Effector memory CD8-positive, alpha-beta T cell (primary cell): ENCODE results near the gene PRKACB.

Experiments used
- ATAC-seq: fragments of 150-1000 bp; cut with Tn5 transposase; replicated peaks from 2 replicates; pipeline ENCODE4 v1.10.0; 2021; ENCODE audit warnings: mild to moderate bottlenecking, moderate library complexity
- DNase-seq, 3 experiments: peaks; one replicate each; pipeline ENCODE4 v3.0.0; 2021
- H3K27ac Mint-ChIP-seq, 2 donors: one replicate each; pipeline ENCODE4 v1.8.0; 2022; ENCODE audit warnings: mild to moderate bottlenecking in 2 of 2, mixed read lengths in 2 of 2, moderate library complexity in 2 of 2
- H3K27me3 Mint-ChIP-seq, 2 donors: one replicate each; pipeline ENCODE4 v1.8.0; 2022; ENCODE audit warnings: mixed read lengths in 2 of 2
- H3K36me3 Mint-ChIP-seq: one replicate; pipeline ENCODE4 v1.8.0; 2022; ENCODE audit warnings: mild to moderate bottlenecking, moderate library complexity, mixed read lengths; ENCODE audit not compliant: insufficient read depth
- H3K4me1 Mint-ChIP-seq, 2 donors: one replicate each; pipeline ENCODE4 v1.8.0; 2022; ENCODE audit warnings: low read depth in 2 of 2, mixed read lengths in 2 of 2
- H3K4me3 Mint-ChIP-seq, 2 donors: one replicate each; pipeline ENCODE4 v1.8.0; 2022; ENCODE audit warnings: mild to moderate bottlenecking in 2 of 2, mixed read lengths in 2 of 2, moderate library complexity in 2 of 2
- H3K9me3 Mint-ChIP-seq, 2 donors: one replicate each; pipeline ENCODE4 v1.8.0; 2022; ENCODE audit warnings: mixed read lengths in 2 of 2

The PRKACB gene

GRCh38 chr1:84133479-84133878 lies 10.6 kb upstream of the PRKACB start:
- no peaks in the 10 kb centered on the region for H3K36me3 Mint-ChIP-seq
- no peak for DNase-seq

GRCh38 chr1:84135341-84135740 lies 8.7 kb upstream of the PRKACB start:
- ATAC-seq: no peak
- Mint-ChIP-seq H3K27me3 (no peaks in the 10 kb centered on the region), H3K4me1 (no peaks in the 10 kb centered on the region)

More at GRCh38 chr1:84133479-84133878, 10.6 kb upstream of the PRKACB start:
- Mint-ChIP-seq H3K27me3 (no peaks in the 10 kb centered on the region), H3K4me1 (no peaks in the 10 kb centered on the region), H3K9me3 (no peaks in the 10 kb centered on the region), H3K4me3 (no peak overlapping the region), H3K27ac (no peak overlapping the region)
- ATAC-seq: no peak

GRCh38 chr1:84141182-84142003 lies 2.7 kb upstream of the PRKACB start:
- Mint-ChIP-seq H3K36me3 (peaks cover 10% of the 10 kb centered on the region), H3K4me3 (no peak overlapping the region), H3K9me3 (no peaks in the 10 kb centered on the region), H3K4me1 (peaks cover 8% of the 10 kb centered on the region in 2 donors), H3K27ac (no peak overlapping the region), H3K27me3 (no peaks in the 10 kb centered on the region)
- ATAC-seq (no peak), DNase-seq (no peak)

More at GRCh38 chr1:84135341-84135740, 8.7 kb upstream of the PRKACB start:
- Mint-ChIP-seq H3K27ac (no peak overlapping the region), H3K36me3 (no peaks in the 10 kb centered on the region), H3K4me3 (no peak overlapping the region), H3K9me3 (no peaks in the 10 kb centered on the region)
- DNase-seq: no peak

GRCh38 chr1:84145068-84145467 lies 997 bp downstream of the PRKACB start:
- DNase-seq (peak in 1 of 3 experiments; percentile 9), ATAC-seq (peak; percentile 45)
- H3K36me3 Mint-ChIP-seq: peaks cover 14% of the 10 kb centered on the region
- no peaks in the 10 kb centered on the region for H3K9me3 Mint-ChIP-seq
- H3K4me1 Mint-ChIP-seq: peaks cover 16 to 22% of the 10 kb centered on the region in 2 donors
- peak overlapping the region; percentile 94 to 97 for H3K27ac Mint-ChIP-seq
- H3K4me3 Mint-ChIP-seq: peak overlapping the region; percentile 87 to 94
- no peaks in the 10 kb centered on the region for H3K27me3 Mint-ChIP-seq

GRCh38 chr1:84146411-84147032 lies 2.5 kb downstream of the PRKACB start:
- Mint-ChIP-seq H3K27me3 (no peaks in the 10 kb centered on the region), H3K27ac (peak overlapping the region; percentile 94 to 97)

GRCh38 chr1:84148758-84149157 lies 4.7 kb downstream of the PRKACB start:
- Mint-ChIP-seq H3K27me3 (no peaks in the 10 kb centered on the region), H3K4me3 (peak overlapping the region in 1 of 2 donors; percentile 94), H3K27ac (peak overlapping the region in 1 of 2 donors; percentile 35), H3K9me3 (no peaks in the 10 kb centered on the region), H3K4me1 (peaks cover 34 to 54% of the 10 kb centered on the region in 2 donors), H3K36me3 (peaks cover 19% of the 10 kb centered on the region)
- ATAC-seq (no peak), DNase-seq (no peak)

More at GRCh38 chr1:84146411-84147032, 2.5 kb downstream of the PRKACB start:
- Mint-ChIP-seq H3K4me1 (peaks cover 21 to 32% of the 10 kb centered on the region in 2 donors), H3K9me3 (no peaks in the 10 kb centered on the region), H3K36me3 (peaks cover 18% of the 10 kb centered on the region), H3K4me3 (peak overlapping the region; percentile 87 to 94)
- ATAC-seq (no peak), DNase-seq (no peak)

GRCh38 chr1:84152649-84153056 lies 8.6 kb downstream of the PRKACB start:
- peak overlapping the region; percentile 7 to 84 for H3K27ac Mint-ChIP-seq
- H3K9me3 Mint-ChIP-seq: no peaks in the 10 kb centered on the region
- peak overlapping the region; percentile 29 to 51 for H3K4me3 Mint-ChIP-seq
- peaks cover 12% of the 10 kb centered on the region for H3K36me3 Mint-ChIP-seq
- no peaks in the 10 kb centered on the region for H3K27me3 Mint-ChIP-seq
- DNase-seq (no peak), ATAC-seq (peak; percentile 51)
- H3K4me1 Mint-ChIP-seq: peaks cover 47 to 75% of the 10 kb centered on the region in 2 donors

GRCh38 chr1:84155517-84155916 lies 11.4 kb downstream of the PRKACB start:
- H3K4me1 Mint-ChIP-seq: peaks cover 50 to 89% of the 10 kb centered on the region in 2 donors
- H3K9me3 Mint-ChIP-seq: no peaks in the 10 kb centered on the region
- no peaks in the 10 kb centered on the region for H3K27me3 Mint-ChIP-seq
- DNase-seq (no peak), ATAC-seq (no peak)
- peak overlapping the region; percentile 62 to 88 for H3K27ac Mint-ChIP-seq
- H3K36me3 Mint-ChIP-seq: peaks cover 8% of the 10 kb centered on the region
- H3K4me3 Mint-ChIP-seq: peak overlapping the region; percentile 51 to 76

GRCh38 chr1:84156210-84156621 lies 12.1 kb downstream of the PRKACB start:
- ATAC-seq (peak; percentile 61), DNase-seq (no peak)
- peak overlapping the region; percentile 51 to 76 for H3K4me3 Mint-ChIP-seq
- H3K36me3 Mint-ChIP-seq: peaks cover 4% of the 10 kb centered on the region
- H3K9me3 Mint-ChIP-seq: no peaks in the 10 kb centered on the region
- peaks cover 51 to 89% of the 10 kb centered on the region in 2 donors for H3K4me1 Mint-ChIP-seq
- H3K27ac Mint-ChIP-seq: peak overlapping the region; percentile 62 to 88
- H3K27me3 Mint-ChIP-seq: no peaks in the 10 kb centered on the region

- Mint-ChIP-seq H3K4me3 (peak overlapping the region; percentile 14 to 76), H3K36me3 (peaks cover 4% of the 10 kb centered on the region), H3K27ac (peak overlapping the region; percentile 57 to 89), H3K27me3 (no peaks in the 10 kb centered on the region), H3K4me1 (peaks cover 44 to 85% of the 10 kb centered on the region in 2 donors), H3K9me3 (no peaks in the 10 kb centered on the region)
- no peak for ATAC-seq
- no peak for DNase-seq
These were observed 15.6 kb downstream of the PRKACB start for GRCh38 chr1:84159533-84160240.

- Mint-ChIP-seq H3K4me3 (peak overlapping the region in 1 of 2 donors; percentile 72), H3K27ac (peak overlapping the region in 1 of 2 donors; percentile 24), H3K4me1 (peaks cover 37 to 73% of the 10 kb centered on the region in 2 donors), H3K36me3 (peaks cover 4% of the 10 kb centered on the region), H3K27me3 (no peaks in the 10 kb centered on the region), H3K9me3 (no peaks in the 10 kb centered on the region)
- ATAC-seq (no peak), DNase-seq (no peak)
These were observed 18.2 kb downstream of the PRKACB start for GRCh38 chr1:84162295-84162694.

GRCh38 chr1:84163123-84163931 lies 19.3 kb downstream of the PRKACB start:
- no peaks in the 10 kb centered on the region for H3K27me3 Mint-ChIP-seq
- H3K4me3 Mint-ChIP-seq: peak overlapping the region; percentile 65 to 72
- H3K4me1 Mint-ChIP-seq: peaks cover 38 to 70% of the 10 kb centered on the region in 2 donors
- DNase-seq (no peak), ATAC-seq (peak; percentile 11)
- H3K27ac Mint-ChIP-seq: peak overlapping the region; percentile 24 to 88
- H3K36me3 Mint-ChIP-seq: peaks cover 4% of the 10 kb centered on the region
- no peaks in the 10 kb centered on the region for H3K9me3 Mint-ChIP-seq
